ENCODE measurements around the gene PPFIA1. TPM values are rescaled to one million over a fixed set of nuclear protein-coding genes. Genes with fewer than 3 reads are reported as not detected.

PPFIA1 gene
- total RNA-seq, 5 donors from 2014 or later (not counting 1 experiment from before 2014, with no cell fraction given) = 41.0 to 50.7 (median 49.6) TPM

DNA sequence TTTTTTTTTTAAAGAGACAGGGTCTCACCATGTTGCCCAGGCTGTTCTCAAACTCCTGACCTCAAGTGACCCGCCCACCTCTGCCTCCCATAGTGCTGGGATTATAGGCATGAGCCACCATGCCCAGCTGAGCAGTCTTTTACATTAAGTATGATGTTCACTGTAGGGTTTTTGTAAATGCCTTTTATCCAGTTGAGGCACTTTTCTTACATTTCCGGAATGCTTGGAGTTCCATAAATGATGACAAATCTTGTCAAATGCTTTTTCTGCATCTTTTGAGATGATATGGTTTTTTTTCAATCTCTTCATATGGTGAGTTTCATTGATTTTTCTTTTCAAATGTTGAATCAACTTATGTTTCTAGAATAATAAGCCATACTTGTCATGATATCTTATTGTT is 98.5 kb downstream of the PPFIA1 start:
- H3K27ac Mint-ChIP-seq = no peak overlapping the region
- POLR2A ChIA-PET = no interaction called here
- peaks cover 0 to 22% of the 10 kb centered on the region in 2 donors for H3K36me3 ChIP-seq (ENCODE audit: control insufficient read depth in 2 of 2, extremely low read depth in 1 of 2, insufficient read depth in 1 of 2, low read length in 1 of 2)
- H3K4me3 Mint-ChIP-seq = no peak overlapping the region
- ATAC-seq (replicated peaks in 1 of 4) = no peak
- H3K27me3 ChIP-seq (replicated peaks in 1 of 2; ENCODE audit: control insufficient read depth in 2 of 2, extremely low read depth in 1 of 2, insufficient read depth in 2 of 2, low read length in 1 of 2) = no peaks in the 10 kb centered on the region
- no peaks in the 10 kb centered on the region for H3K9me3 ChIP-seq
- H3K4me1 Mint-ChIP-seq = peaks cover 29 to 36% (median 35%) of the 10 kb centered on the region in 3 donors
- H3K9me3 Mint-ChIP-seq = peaks cover 0 to 5% (median 0%) of the 10 kb centered on the region in 3 donors
- peaks cover 46% of the 10 kb centered on the region for H3K36me3 Mint-ChIP-seq
- H3K4me1 ChIP-seq (ENCODE audit: control insufficient read depth in 1 of 2, extremely low read depth in 1 of 2, insufficient read depth in 2 of 2, low read length in 2 of 2) = peaks cover 0 to 26% of the 10 kb centered on the region in 2 experiments
- H3K27ac ChIP-seq (ENCODE audit: low read length) = no peak overlapping the region
- WGBS (ENCODE audit: insufficient coverage) = no CpG with 5 or more reads among the region's 2 CpGs
- CTCF ChIA-PET = no interaction called here
- no peak overlapping the region for H3K4me3 ChIP-seq (ENCODE audit: control insufficient read depth in 1 of 2, extremely low read depth in 1 of 2, low read length in 1 of 2)
- H3K27me3 Mint-ChIP-seq = no peaks in the 10 kb centered on the region
- no peak for DNase-seq

DNA sequence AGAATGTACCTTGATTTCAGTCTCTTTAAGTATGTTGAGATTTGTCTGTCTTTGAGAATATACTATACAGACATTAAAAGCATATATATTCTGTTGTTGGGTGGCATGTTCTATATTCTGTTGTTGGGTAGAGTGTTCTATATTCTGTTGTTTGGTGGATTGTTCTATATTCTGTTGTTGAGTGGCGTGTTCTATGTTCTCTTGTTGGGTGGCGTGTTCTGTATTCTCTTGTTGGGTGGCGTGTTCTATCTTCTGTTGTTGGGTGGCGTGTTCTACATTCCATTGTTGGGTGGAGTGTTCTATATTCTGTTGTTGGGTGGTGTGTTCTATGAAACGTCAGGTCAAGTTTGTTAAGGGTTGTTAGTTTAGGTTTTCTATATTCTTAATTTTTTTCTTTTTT is 100.8 kb downstream of the PPFIA1 start:
- ATAC-seq (replicated peaks in 1 of 4) (no peak), DNase-seq (peak in 1 of 35 experiments; percentile 7)
- POLR2A ChIA-PET = no interaction called here
- H3K4me3 Mint-ChIP-seq = no peak overlapping the region
- H3K36me3 Mint-ChIP-seq = peaks cover 41% of the 10 kb centered on the region
- peaks cover 0 to 38% of the 10 kb centered on the region in 2 donors for H3K36me3 ChIP-seq (ENCODE audit: control insufficient read depth in 2 of 2, extremely low read depth in 1 of 2, insufficient read depth in 1 of 2, low read length in 1 of 2)
- H3K27me3 Mint-ChIP-seq = no peaks in the 10 kb centered on the region
- no peaks in the 10 kb centered on the region for H3K27me3 ChIP-seq (replicated peaks in 1 of 2; ENCODE audit: control insufficient read depth in 2 of 2, extremely low read depth in 1 of 2, insufficient read depth in 2 of 2, low read length in 1 of 2)
- no peak overlapping the region for H3K4me3 ChIP-seq (ENCODE audit: control insufficient read depth in 1 of 2, extremely low read depth in 1 of 2, low read length in 1 of 2)
- no peak overlapping the region for H3K27ac ChIP-seq (ENCODE audit: low read length)
- CTCF ChIA-PET = no interaction called here
- H3K4me1 ChIP-seq (ENCODE audit: control insufficient read depth in 1 of 2, extremely low read depth in 1 of 2, insufficient read depth in 2 of 2, low read length in 2 of 2) = peaks cover 0 to 8% of the 10 kb centered on the region in 2 experiments
- H3K9me3 Mint-ChIP-seq = peaks cover 0 to 5% (median 0%) of the 10 kb centered on the region in 3 donors
- H3K9me3 ChIP-seq = no peaks in the 10 kb centered on the region
- H3K4me1 Mint-ChIP-seq = peaks cover 8 to 15% (median 14%) of the 10 kb centered on the region in 3 donors
- WGBS (ENCODE audit: insufficient coverage) = 79% methylated on average over 4 of the region's 5 CpGs
- H3K27ac Mint-ChIP-seq = no peak overlapping the region

DNA sequence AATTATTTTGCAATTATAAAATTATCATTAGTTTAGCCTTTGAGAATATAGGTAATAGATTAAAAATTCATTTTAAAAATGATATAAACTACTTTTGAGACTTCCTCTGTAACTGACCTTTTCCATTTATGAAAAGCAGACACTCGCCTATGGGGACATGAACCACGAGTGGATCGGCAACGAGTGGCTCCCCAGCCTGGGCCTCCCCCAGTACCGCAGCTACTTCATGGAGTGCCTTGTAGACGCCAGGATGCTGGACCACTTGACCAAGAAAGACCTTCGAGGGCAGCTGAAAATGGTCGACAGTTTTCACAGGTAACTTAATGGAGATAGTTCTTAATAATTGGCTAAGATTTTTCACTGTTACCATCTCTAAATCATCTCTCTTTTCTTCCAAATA is 101.6 kb downstream of the PPFIA1 start:
- no peaks in the 10 kb centered on the region for H3K9me3 ChIP-seq
- CTCF ChIA-PET = no interaction called here
- H3K4me1 ChIP-seq (ENCODE audit: control insufficient read depth in 1 of 2, extremely low read depth in 1 of 2, insufficient read depth in 2 of 2, low read length in 2 of 2) = peaks cover 0 to 4% of the 10 kb centered on the region in 2 experiments
- H3K9me3 Mint-ChIP-seq = peaks cover 0 to 5% (median 0%) of the 10 kb centered on the region in 3 donors
- ATAC-seq (replicated peaks in 1 of 4) = no peak
- H3K27me3 ChIP-seq (replicated peaks in 1 of 2; ENCODE audit: control insufficient read depth in 2 of 2, extremely low read depth in 1 of 2, insufficient read depth in 2 of 2, low read length in 1 of 2) = no peaks in the 10 kb centered on the region
- peaks cover 0 to 42% of the 10 kb centered on the region in 2 donors for H3K36me3 ChIP-seq (ENCODE audit: control insufficient read depth in 2 of 2, extremely low read depth in 1 of 2, insufficient read depth in 1 of 2, low read length in 1 of 2)
- no peak overlapping the region for H3K27ac Mint-ChIP-seq
- no peaks in the 10 kb centered on the region for H3K27me3 Mint-ChIP-seq
- H3K36me3 Mint-ChIP-seq = peaks cover 43% of the 10 kb centered on the region
- no peak for DNase-seq
- peaks cover 8 to 9% (median 8%) of the 10 kb centered on the region in 3 donors for H3K4me1 Mint-ChIP-seq
- H3K27ac ChIP-seq (ENCODE audit: low read length) = no peak overlapping the region
- no peak overlapping the region for H3K4me3 Mint-ChIP-seq
- H3K4me3 ChIP-seq (ENCODE audit: control insufficient read depth in 1 of 2, extremely low read depth in 1 of 2, low read length in 1 of 2) = no peak overlapping the region
- POLR2A ChIA-PET = no interaction called here
- 100% methylated on average over 1 of the region's 8 CpGs for WGBS (ENCODE audit: insufficient coverage)

- peaks cover 0 to 65% of the 10 kb centered on the region in 2 donors for H3K36me3 ChIP-seq (ENCODE audit: control insufficient read depth in 2 of 2, extremely low read depth in 1 of 2, insufficient read depth in 1 of 2, low read length in 1 of 2)
- H3K36me3 Mint-ChIP-seq = peaks cover 50% of the 10 kb centered on the region
Observed at GRCh38 chr11:70376621-70377020, 106.1 kb downstream of the PPFIA1 start.

DNA sequence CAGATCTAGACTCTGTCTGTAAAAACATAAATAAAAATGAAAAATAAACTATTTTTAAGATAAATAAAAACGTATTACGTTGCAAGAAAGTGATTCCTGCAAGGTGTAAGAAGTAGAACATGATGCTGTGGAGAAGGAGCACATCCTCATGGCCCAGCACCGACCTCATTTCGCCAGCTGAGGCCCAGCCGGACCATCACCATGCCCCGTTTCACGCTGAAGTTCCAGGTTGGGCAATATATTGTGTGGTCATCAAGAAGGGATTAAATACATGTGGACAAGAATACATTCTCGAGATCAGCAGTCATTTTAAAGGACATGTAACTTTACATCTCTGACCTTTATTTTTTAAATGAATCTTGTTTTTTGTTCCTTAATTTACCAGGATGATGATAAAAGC is 107.2 kb downstream of the PPFIA1 start:
- no peaks in the 10 kb centered on the region for H3K4me1 ChIP-seq (ENCODE audit: control insufficient read depth in 1 of 2, extremely low read depth in 1 of 2, insufficient read depth in 2 of 2, low read length in 2 of 2)
- H3K4me1 Mint-ChIP-seq = no peaks in the 10 kb centered on the region
- peaks cover 0 to 68% of the 10 kb centered on the region in 2 donors for H3K36me3 ChIP-seq (ENCODE audit: control insufficient read depth in 2 of 2, extremely low read depth in 1 of 2, insufficient read depth in 1 of 2, low read length in 1 of 2)
- 98% methylated on average over 6 of the region's 8 CpGs for WGBS (ENCODE audit: insufficient coverage)
- peaks cover 53% of the 10 kb centered on the region for H3K36me3 Mint-ChIP-seq
- no peak overlapping the region for H3K4me3 ChIP-seq (ENCODE audit: control insufficient read depth in 1 of 2, extremely low read depth in 1 of 2, low read length in 1 of 2)
- ATAC-seq (replicated peaks in 1 of 4) = no peak
- no peaks in the 10 kb centered on the region for H3K27me3 Mint-ChIP-seq
- no peaks in the 10 kb centered on the region for H3K9me3 ChIP-seq
- ChIA-PET POLR2A (no interaction called here), CTCF (no interaction called here)
- H3K27ac Mint-ChIP-seq = no peak overlapping the region
- no peak overlapping the region for H3K27ac ChIP-seq (ENCODE audit: low read length)
- H3K27me3 ChIP-seq (replicated peaks in 1 of 2; ENCODE audit: control insufficient read depth in 2 of 2, extremely low read depth in 1 of 2, insufficient read depth in 2 of 2, low read length in 1 of 2) = no peaks in the 10 kb centered on the region
- H3K4me3 Mint-ChIP-seq = no peak overlapping the region
- no peaks in the 10 kb centered on the region for H3K9me3 Mint-ChIP-seq
- DNase-seq = no peak

More at GRCh38 chr11:70376621-70377020, 106.1 kb downstream of the PPFIA1 start:
- H3K4me3 Mint-ChIP-seq = no peak overlapping the region
- Histone ChIP-seq H3K27ac (ENCODE audit: low read length) (no peak overlapping the region), H3K4me3 (ENCODE audit: control insufficient read depth in 1 of 2, extremely low read depth in 1 of 2, low read length in 1 of 2) (no peak overlapping the region), H3K4me1 (ENCODE audit: control insufficient read depth in 1 of 2, extremely low read depth in 1 of 2, insufficient read depth in 2 of 2, low read length in 2 of 2) (no peaks in the 10 kb centered on the region), H3K27me3 (replicated peaks in 1 of 2; ENCODE audit: control insufficient read depth in 2 of 2, extremely low read depth in 1 of 2, insufficient read depth in 2 of 2, low read length in 1 of 2) (no peaks in the 10 kb centered on the region), H3K9me3 (no peaks in the 10 kb centered on the region)
- DNase-seq (no peak), ATAC-seq (replicated peaks in 1 of 4) (no peak)
- CTCF ChIA-PET = no interaction called here
- POLR2A ChIA-PET = no interaction called here
- no peak overlapping the region for H3K27ac Mint-ChIP-seq
- H3K27me3 Mint-ChIP-seq = no peaks in the 10 kb centered on the region
- WGBS (ENCODE audit: insufficient coverage) = no CpG with 5 or more reads among the region's 12 CpGs
- H3K4me1 Mint-ChIP-seq = peaks cover 0 to under 1% (median 0%) of the 10 kb centered on the region in 3 donors
- H3K9me3 Mint-ChIP-seq = no peaks in the 10 kb centered on the region

DNA sequence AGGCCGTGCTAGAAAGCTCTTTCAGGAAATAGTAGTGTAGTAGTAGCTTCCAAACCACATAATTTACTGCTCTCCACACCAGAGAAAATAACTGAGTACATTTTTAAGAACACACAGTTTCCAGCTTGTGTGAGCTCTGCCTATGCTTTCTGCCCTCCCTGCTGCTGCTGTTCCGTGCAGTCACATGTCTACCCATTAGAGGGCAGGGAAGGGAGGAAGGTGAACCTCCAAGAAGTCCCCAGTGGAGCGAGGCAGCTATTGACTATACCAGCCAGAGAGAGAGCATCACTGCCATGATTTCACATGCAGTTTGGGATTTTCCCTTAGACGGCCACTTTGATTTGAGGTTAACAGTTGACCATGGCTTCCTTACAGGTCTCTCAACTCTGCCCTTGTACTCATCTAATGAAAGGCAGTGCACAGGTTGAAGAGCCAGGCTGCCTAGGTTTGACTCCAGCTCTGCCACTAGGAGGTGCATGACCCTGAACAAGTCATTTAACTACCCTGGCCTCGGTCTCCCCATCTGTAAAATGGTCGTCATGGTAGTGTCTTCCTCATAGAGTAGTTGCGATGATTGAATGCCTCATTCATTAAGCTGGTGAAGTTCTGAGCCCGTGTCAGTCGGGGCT is 108.1 kb downstream of the PPFIA1 start:
- 95% methylated on average over 6 of the region's 9 CpGs for WGBS (ENCODE audit: insufficient coverage)
- ATAC-seq (replicated peaks in 1 of 4) (no peak), DNase-seq (no peak)
- H3K27ac ChIP-seq (ENCODE audit: low read length) = no peak overlapping the region
- Mint-ChIP-seq H3K9me3 (no peaks in the 10 kb centered on the region), H3K27me3 (no peaks in the 10 kb centered on the region), H3K36me3 (peaks cover 49% of the 10 kb centered on the region), H3K4me1 (no peaks in the 10 kb centered on the region), H3K27ac (no peak overlapping the region), H3K4me3 (no peak overlapping the region)
- no peaks in the 10 kb centered on the region for H3K9me3 ChIP-seq
- no peak overlapping the region for H3K4me3 ChIP-seq (ENCODE audit: control insufficient read depth in 1 of 2, extremely low read depth in 1 of 2, low read length in 1 of 2)
- CTCF ChIA-PET = interaction anchor here in 1 of 2 donors (0.7 kb wide), 1 partner anchor 12 kb away, joined by 3 read pairs; no protein-coding TSS in a partner anchor
- H3K27me3 ChIP-seq (replicated peaks in 1 of 2; ENCODE audit: control insufficient read depth in 2 of 2, extremely low read depth in 1 of 2, insufficient read depth in 2 of 2, low read length in 1 of 2) = no peaks in the 10 kb centered on the region
- POLR2A ChIA-PET = no interaction called here
- peaks cover 0 to 61% of the 10 kb centered on the region in 2 donors for H3K36me3 ChIP-seq (ENCODE audit: control insufficient read depth in 2 of 2, extremely low read depth in 1 of 2, insufficient read depth in 1 of 2, low read length in 1 of 2)
- H3K4me1 ChIP-seq (ENCODE audit: control insufficient read depth in 1 of 2, extremely low read depth in 1 of 2, insufficient read depth in 2 of 2, low read length in 2 of 2) = no peaks in the 10 kb centered on the region
